T-helper 1 cell (primary cell): ENCODE results near the gene AFF1.

ENCODE experiments used
- DNase-seq, 5 donors: peaks; one replicate each; pipeline ENCODE4 v3.0.0-alpha.2; 2012 to 2020

The AFF1 gene

GRCh38 chr4:87089368-87089767 is 154.6 kb downstream of the AFF1 start:
- DNase-seq: no peak

GRCh38 chr4:87090305-87090704 is 155.5 kb downstream of the AFF1 start:
- no peak for DNase-seq

- DNase-seq: no peak
Measured at GRCh38 chr4:87092389-87093141, 157.8 kb downstream of the AFF1 start.

GRCh38 chr4:87093443-87094123 is 158.8 kb downstream of the AFF1 start:
- DNase-seq: peak in 4 of 5 donors; percentile 6 to 43 (median 25)

- DNase-seq: no peak
Measured at GRCh38 chr4:87097075-87097474, 162.3 kb downstream of the AFF1 start.

- no peak for DNase-seq
Measured at GRCh38 chr4:87100168-87100567, 165.4 kb downstream of the AFF1 start.

GRCh38 chr4:87101543-87102199 is 166.9 kb downstream of the AFF1 start:
- no peak for DNase-seq

GRCh38 chr4:87103086-87103485 is 168.3 kb downstream of the AFF1 start:
- DNase-seq: no peak

- DNase-seq: peak in 1 of 5 donors; percentile 39
Measured at GRCh38 chr4:87103691-87104187, 168.9 kb downstream of the AFF1 start.

GRCh38 chr4:87105101-87105845 is 170.5 kb downstream of the AFF1 start:
- DNase-seq: no peak

- DNase-seq: no peak
Measured at GRCh38 chr4:87108142-87108546, 173.3 kb downstream of the AFF1 start.

- DNase-seq: no peak
Measured at GRCh38 chr4:87109121-87109520, 174.3 kb downstream of the AFF1 start.

- no peak for DNase-seq
Measured at GRCh38 chr4:87109945-87110344, 175.1 kb downstream of the AFF1 start.

- DNase-seq: no peak
Measured at GRCh38 chr4:87112063-87112462, 177.3 kb downstream of the AFF1 start.

- DNase-seq: no peak
Measured at GRCh38 chr4:87114245-87115062, 179.6 kb downstream of the AFF1 start.

GRCh38 chr4:87116231-87116630 is 181.4 kb downstream of the AFF1 start:
- no peak for DNase-seq

GRCh38 chr4:87117051-87117731 is 182.4 kb downstream of the AFF1 start:
- DNase-seq: no peak

- no peak for DNase-seq
Measured at GRCh38 chr4:87117732-87118075, 182.9 kb downstream of the AFF1 start.

GRCh38 chr4:87118421-87118820 is 183.6 kb downstream of the AFF1 start:
- no peak for DNase-seq

GRCh38 chr4:87118826-87119225 is 184.0 kb downstream of the AFF1 start:
- no peak for DNase-seq

GRCh38 chr4:87120010-87120409 is 185.2 kb downstream of the AFF1 start:
- DNase-seq: no peak
